Neutrophil (primary cell): ENCODE measurements around the gene GRM8.

Source experiments
- H3K27ac ChIP-seq: fragments of 200-600 bp; sonication (generic); 2 replicates; pipeline ENCODE4 v1.5.1; 2016; ENCODE audit warnings: mild to moderate bottlenecking, moderate library complexity
- H3K27me3 ChIP-seq: fragments of 200-600 bp; sonication (generic); 2 replicates; pipeline ENCODE4 v1.6.0; 2016; ENCODE audit warnings: mild to moderate bottlenecking
- H3K36me3 ChIP-seq: fragments of 200-600 bp; sonication (generic); 2 replicates; pipeline ENCODE4 v1.5.1; 2017
- H3K4me1 ChIP-seq, 2 experiments: fragments of 200-600 bp in 1 of 2; sonication (generic) in 1 of 2; 1 replicate in 1 of 2; 2 replicates in 1 of 2; pipeline versions ENCODE4 v1.5.1 to v1.6.1; 2013 to 2016; ENCODE audit warnings: low read depth in 1 of 2, low read length in 1 of 2, mild to moderate bottlenecking in 1 of 2, moderate library complexity in 1 of 2; ENCODE audit not compliant: control insufficient read depth in 1 of 2, insufficient read depth in 1 of 2
- H3K4me3 ChIP-seq, 2 experiments: fragments of 200-600 bp in 1 of 2; sonication (generic) in 1 of 2; 1 replicate in 1 of 2; 2 replicates in 1 of 2; pipeline ENCODE4 v1.5.1; 2013 to 2016; ENCODE audit warnings: low read depth in 1 of 2, low read length in 1 of 2, mild to moderate bottlenecking in 1 of 2, moderate library complexity in 1 of 2
- H3K9me3 ChIP-seq: fragments of 200-600 bp; sonication (generic); 2 replicates; pipeline ENCODE4 v1.5.1; 2016
- CTCF ChIP-seq: fragments of 200-600 bp; sonication (generic); IDR thresholded peaks from 2 replicates; pipeline ENCODE4 v1.5.1; 2016; ENCODE audit warnings: antibody characterized with exemption

GRM8 gene

GRCh38 chr7:127150543-127150942 is 102.2 kb downstream of the GRM8 start:
- no peaks in the 10 kb centered on the region for H3K4me1 ChIP-seq
- no peaks in the 10 kb centered on the region for H3K9me3 ChIP-seq
- no peak for TF ChIP-seq CTCF
- H3K27ac ChIP-seq, result no peak overlapping the region
- H3K27me3 ChIP-seq, result no peaks in the 10 kb centered on the region
- H3K36me3 ChIP-seq, result no peaks in the 10 kb centered on the region
- H3K4me3 ChIP-seq, result no peak overlapping the region

GRCh38 chr7:127146746-127147536 is 105.8 kb downstream of the GRM8 start:
- Histone ChIP-seq H3K4me1 (no peaks in the 10 kb centered on the region), H3K36me3 (no peaks in the 10 kb centered on the region), H3K4me3 (no peak overlapping the region), H3K27ac (no peak overlapping the region), H3K27me3 (no peaks in the 10 kb centered on the region), H3K9me3 (no peaks in the 10 kb centered on the region)
- no peak for TF ChIP-seq CTCF

GRCh38 chr7:127137146-127137545 is 115.6 kb downstream of the GRM8 start:
- Histone ChIP-seq H3K4me3 (no peak overlapping the region), H3K27ac (no peak overlapping the region), H3K9me3 (no peaks in the 10 kb centered on the region), H3K4me1 (no peaks in the 10 kb centered on the region), H3K27me3 (no peaks in the 10 kb centered on the region), H3K36me3 (no peaks in the 10 kb centered on the region)
- TF ChIP-seq CTCF, result no peak

GRCh38 chr7:127135871-127136485 is 116.8 kb downstream of the GRM8 start:
- Histone ChIP-seq H3K9me3 (no peaks in the 10 kb centered on the region), H3K27me3 (no peaks in the 10 kb centered on the region), H3K4me3 (no peak overlapping the region), H3K27ac (no peak overlapping the region), H3K36me3 (no peaks in the 10 kb centered on the region), H3K4me1 (no peaks in the 10 kb centered on the region)
- TF ChIP-seq CTCF, result no peak

GRCh38 chr7:127123220-127123619 is 129.5 kb downstream of the GRM8 start:
- TF ChIP-seq CTCF, result no peak
- Histone ChIP-seq H3K9me3 (no peaks in the 10 kb centered on the region), H3K27me3 (no peaks in the 10 kb centered on the region), H3K27ac (no peak overlapping the region), H3K4me1 (no peaks in the 10 kb centered on the region), H3K4me3 (no peak overlapping the region), H3K36me3 (no peaks in the 10 kb centered on the region)
